Skeletal muscle cell (primary cell): ENCODE data around the gene PKM.

Experiments
- DNase-seq: peaks from one replicate; pipeline ENCODE4 v3.0.0-alpha.2; 2010; ENCODE audit warnings: low read depth
- H3K4me3 ChIP-seq: 2 replicates; pipeline ENCODE4 v1.5.1; 2011; ENCODE audit warnings: low read depth, mild to moderate bottlenecking, control low read depth, low read length, moderate library complexity

PKM gene

DNA sequence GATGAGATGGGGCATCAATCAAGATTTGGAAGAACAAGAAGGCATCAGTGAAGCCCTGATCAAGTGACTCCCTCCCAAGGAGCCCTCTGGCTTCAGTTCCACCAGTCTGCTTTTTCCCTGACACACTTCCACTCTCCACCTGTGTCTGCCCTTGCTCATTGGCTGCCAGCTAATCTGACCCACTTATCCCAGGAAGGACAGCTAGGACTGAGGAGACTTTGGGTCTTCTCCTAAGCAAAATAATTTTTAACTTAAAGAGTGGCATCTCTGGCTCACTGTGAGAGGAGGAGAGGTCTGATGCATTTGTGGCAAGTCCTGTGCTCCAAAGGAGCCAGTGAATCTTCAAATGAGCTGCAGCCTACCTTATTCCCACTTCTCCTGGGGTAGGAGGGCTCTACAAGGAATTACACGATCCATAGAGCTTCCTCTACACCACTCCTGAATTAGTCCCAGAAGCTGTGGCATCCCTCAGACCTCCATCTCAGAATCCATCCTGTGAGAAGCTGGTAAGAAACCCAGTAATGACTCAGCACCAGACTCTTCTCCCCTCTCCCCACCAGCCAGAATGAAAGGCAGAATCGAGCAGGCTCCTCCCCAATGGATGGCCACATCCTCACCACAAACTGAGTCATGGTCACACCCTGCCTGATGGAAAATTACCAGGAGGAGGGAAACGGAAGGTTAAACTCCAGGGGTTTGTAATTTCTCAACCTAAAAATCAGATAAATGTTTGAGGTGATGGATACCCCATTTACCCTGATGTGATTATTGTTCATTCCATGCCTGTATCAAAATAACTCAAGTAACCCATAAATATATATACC, 6.3 kb upstream of the PKM start:
- peak overlapping the region; percentile 22 for H3K4me3 ChIP-seq
- peak; percentile 95 for DNase-seq

DNA sequence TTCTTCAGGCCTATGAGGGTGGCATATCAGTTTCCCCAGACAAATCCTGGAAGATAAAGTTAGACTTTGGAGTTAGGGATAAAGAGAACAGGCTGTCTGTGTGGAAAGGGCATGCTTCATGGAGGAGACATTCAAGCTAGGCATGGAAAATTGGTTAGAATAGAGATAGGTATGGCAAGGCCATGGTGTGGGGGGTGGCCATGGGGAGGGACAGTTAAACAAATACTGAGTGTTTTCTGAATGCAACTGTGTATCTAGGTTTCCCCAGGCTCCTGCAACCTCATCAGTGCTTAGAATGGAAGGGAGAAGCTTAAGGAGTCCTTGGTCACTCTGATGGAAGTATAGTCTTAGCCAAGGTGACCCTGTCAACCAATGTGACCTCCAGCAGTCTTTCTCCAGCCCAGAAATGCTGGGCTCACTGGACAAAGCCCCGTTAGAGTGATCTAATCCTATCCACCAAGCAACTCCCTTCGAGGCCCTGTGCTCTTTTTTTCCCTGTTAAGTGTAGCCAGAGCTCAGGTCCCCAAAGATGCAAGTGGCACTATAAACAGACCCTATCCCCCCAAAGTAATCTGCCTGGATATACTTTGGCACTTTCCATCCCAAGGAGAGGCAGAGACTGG, 5.5 kb upstream of the PKM start:
- no peak for DNase-seq
- H3K4me3 ChIP-seq = peak overlapping the region; percentile 22

DNA sequence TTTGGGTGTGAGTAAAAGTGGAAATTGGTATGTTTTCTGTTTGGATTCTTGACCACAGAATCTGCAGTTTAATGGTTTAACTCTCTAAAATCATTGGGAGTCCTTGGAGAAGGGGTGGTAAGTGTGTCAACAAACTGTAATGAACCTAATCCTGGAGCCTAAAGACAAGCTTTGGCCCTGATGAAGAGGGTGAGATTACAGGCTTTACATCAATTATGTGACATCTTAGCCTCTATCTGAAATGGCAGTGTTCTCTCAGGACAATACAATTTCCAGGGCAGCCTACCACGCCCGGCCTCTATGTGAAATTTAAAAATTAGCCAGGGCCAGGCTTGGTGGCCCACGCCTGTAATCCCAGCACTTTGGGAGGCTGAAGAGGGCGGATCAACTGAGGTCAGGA, 4.3 kb upstream of the PKM start:
- DNase-seq = no peak
- no peak overlapping the region for H3K4me3 ChIP-seq

DNA sequence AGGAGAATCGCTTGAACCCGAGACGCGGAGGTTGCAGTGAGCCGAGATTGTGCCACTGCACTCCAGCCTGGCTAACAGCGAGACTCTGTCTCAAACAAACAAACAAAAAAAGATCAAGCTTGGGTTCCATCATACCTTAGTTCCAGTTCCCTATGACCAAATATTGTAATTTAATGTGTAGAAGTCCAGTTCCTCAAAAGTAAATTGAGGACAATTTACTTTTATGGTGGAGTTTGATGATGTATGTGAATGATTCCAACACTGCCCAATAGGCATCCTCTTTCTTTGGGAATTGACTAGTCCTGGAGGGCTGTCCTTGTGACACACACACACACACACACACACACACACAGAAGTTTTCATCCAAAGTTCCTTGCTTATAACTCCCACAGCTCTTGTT, 2.8 kb upstream of the PKM start:
- H3K4me3 ChIP-seq = no peak overlapping the region
- DNase-seq = no peak

- H3K4me3 ChIP-seq = peak overlapping the region; percentile 98
- peak; percentile 41 for DNase-seq
Measured at GRCh38 chr15:72231833-72232478, 966 bp upstream of the PKM start.

- peak; percentile 92 for DNase-seq
- H3K4me3 ChIP-seq = peak overlapping the region; percentile 98
Measured at GRCh38 chr15:72230197-72231065, 559 bp downstream of the PKM start.

- no peak for DNase-seq
- peak overlapping the region; percentile 98 for H3K4me3 ChIP-seq
Measured at GRCh38 chr15:72229947-72230196, 1.1 kb downstream of the PKM start.

- H3K4me3 ChIP-seq = peak overlapping the region; percentile 98
- DNase-seq = peak; percentile 54
Measured at GRCh38 chr15:72229076-72229946, 1.7 kb downstream of the PKM start.

DNA sequence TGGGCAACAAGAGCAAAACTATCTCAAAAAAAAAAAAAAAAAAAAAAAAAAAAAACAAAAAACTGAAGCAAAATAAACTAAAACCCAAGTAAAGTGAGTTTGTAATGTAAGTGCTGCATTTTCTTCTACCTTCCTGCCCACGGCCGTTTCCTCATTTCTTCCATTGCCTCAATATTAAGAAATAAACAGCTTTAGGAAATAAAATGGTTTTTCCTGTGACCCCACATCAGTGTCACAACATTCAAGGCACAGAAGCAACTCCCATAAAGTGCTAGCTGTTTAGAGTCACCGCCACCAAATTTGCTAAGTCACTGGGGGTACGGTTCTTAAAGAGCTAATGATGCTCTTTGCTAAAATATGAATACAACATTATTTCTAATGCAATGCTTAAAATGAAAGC, 3.3 kb downstream of the PKM start:
- no peak for DNase-seq
- peak overlapping the region; percentile 98 for H3K4me3 ChIP-seq

DNA sequence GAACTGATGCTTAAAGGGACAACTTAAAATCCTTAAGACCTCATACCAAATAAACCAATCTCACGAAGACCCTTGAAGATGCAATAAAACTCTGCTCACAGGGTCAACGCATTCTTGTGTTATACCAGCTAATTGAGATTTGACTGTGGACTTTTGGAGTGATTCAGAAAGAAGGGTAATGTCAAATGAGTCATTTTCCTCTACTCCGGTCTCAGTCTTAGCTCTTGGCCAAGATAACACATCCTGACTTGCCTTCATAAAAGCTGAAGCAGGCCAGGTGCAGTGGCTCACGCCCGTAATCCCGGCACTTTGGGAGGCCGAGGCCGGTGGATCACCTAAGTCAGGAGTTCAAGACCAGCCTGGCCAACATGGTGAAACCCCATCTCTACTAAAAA, 3.8 kb downstream of the PKM start:
- H3K4me3 ChIP-seq = peak overlapping the region; percentile 98
- peak; percentile 62 for DNase-seq

DNA sequence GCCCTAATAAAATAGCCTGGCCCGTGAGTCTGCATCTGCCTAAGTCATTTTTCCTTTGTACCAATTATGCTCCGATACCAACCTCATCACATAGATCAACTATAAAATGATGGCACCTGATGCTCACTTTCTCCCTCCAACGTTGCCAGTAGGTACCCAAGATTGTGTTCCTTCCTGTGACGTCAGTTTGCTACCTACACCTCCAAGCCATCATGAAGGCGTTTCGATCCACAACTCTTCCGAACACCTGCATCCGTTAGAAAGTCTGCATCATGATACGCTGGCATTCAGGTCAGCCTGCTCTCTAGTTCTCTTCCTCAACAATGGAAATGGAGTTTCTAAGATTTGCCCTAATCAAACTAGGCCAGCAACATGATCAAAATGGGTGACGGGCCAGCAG, 7.7 kb downstream of the PKM start:
- no peak for DNase-seq
- H3K4me3 ChIP-seq = no peak overlapping the region

GRCh38 chr15:72222393-72222792, 8.6 kb downstream of the PKM start:
- DNase-seq = no peak
- no peak overlapping the region for H3K4me3 ChIP-seq

- no peak overlapping the region for H3K4me3 ChIP-seq
- no peak for DNase-seq
Measured at GRCh38 chr15:72220687-72221086, 10.3 kb downstream of the PKM start.

- H3K4me3 ChIP-seq = no peak overlapping the region
- DNase-seq = no peak
Measured at GRCh38 chr15:72217216-72217615, 13.8 kb downstream of the PKM start.

- DNase-seq = no peak
- H3K4me3 ChIP-seq = no peak overlapping the region
Measured at GRCh38 chr15:72216079-72216478, 14.9 kb downstream of the PKM start.

DNA sequence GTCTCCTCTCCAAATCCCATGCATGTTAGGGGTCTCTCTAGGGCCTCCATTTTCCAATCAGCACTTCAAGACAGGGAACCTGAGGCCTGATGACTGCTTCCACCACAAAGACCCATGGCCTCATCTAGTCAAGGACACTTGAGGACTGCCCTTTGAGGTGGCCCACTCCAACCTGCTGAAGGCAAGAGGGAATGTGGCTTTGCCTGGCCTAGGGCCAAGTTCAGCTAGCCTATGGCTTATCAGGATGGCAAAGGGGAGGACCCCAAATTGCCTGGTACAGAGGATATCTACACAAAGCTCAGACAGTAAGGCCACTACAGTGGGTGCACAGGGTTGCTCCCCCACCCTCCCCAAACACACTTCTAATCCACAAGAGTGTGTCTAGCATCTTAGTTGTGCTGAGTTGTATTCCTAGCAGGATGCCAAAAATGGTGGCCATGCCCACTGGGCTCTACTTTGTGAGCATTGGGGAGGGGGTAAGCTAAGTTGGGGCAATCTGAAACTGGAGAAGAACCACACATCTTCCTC, 23.4 kb downstream of the PKM start:
- H3K4me3 ChIP-seq = no peak overlapping the region
- no peak for DNase-seq

GRCh38 chr15:72206677-72207000, 24.4 kb downstream of the PKM start:
- H3K4me3 ChIP-seq = no peak overlapping the region

DNA sequence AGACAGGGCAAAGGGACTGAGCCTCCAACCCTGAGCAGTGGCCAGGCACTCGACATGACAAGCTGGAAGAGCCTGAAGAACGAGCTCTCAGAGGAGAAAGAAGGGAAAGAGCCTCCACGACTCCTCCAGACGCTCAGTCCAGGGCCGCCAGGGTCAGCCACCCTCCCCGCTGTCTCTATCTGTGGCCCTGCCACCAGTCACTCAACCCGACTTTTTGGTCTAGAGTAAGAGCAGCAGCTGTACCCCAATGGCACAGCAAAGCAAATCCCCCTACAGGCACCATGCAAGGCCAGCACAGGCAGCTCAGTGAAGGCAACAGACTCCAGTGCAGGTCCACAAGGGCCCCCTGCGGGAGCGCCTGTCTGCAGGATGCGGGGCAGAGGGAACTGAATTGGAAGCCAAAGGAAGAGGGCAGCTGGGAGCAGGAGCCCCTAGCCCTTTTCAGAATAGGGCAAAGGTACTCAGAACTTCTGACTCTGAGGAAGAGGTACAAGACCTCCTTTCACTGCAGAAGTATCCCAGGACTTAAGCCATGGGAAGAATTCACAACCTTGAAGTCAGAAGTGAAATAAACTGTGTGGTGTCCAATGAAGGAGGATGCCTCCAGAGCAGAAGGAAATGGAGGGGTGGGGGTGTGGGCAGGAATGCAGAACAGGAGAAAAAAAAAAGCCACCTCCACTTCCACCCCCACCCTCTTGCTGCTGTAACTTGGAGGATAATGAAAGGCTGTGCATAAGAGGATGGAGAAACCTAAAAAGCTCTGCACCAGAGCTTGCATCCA, 24.9 kb downstream of the PKM start:
- DNase-seq = no peak
- H3K4me3 ChIP-seq = no peak overlapping the region

More at GRCh38 chr15:72206677-72207000, 24.4 kb downstream of the PKM start:
- no peak for DNase-seq
